Caco-2 (cell line): ENCODE results near the gene RNF20. TPM values are rescaled to one million over a fixed set of nuclear protein-coding genes. Genes with fewer than 3 reads are reported as not detected.

Source experiments
- BruUV-seq: library from RNA; stranded (reverse); fragments of 400-500 nt; replicated peaks from 2 replicates; lab custom pipeline; 2021; lab: Mats Ljungman, UMichigan
- CTCF ChIA-PET: fragments of 300-600 bp; sonication (Branson Sonifier 250); formaldehyde crosslinking; loops from one replicate; lab custom pipeline; 2022; ENCODE audit warnings: antibody characterized with exemption; lab: Charles Lee
- POLR2A ChIA-PET: fragments of 300-600 bp; sonication (Branson Sonifier 250); formaldehyde crosslinking; loops from one replicate; lab custom pipeline; 2022; ENCODE audit warnings: antibody characterized with exemption; lab: Charles Lee
- DNase-seq, 2 experiments: peaks; one replicate each; pipeline versions ENCODE4 v3.0.0 to v3.0.0-alpha.2; 2020 to 2022
- H3K27me3 ChIP-seq: replicated peaks from 2 replicates; pipeline ENCODE4 v1.6.0; 2011; ENCODE audit warnings: low read length; ENCODE audit not compliant: control insufficient read depth, insufficient read depth
- H3K36me3 ChIP-seq: 2 replicates; pipeline ENCODE4 v1.5.1; 2011; ENCODE audit warnings: low read length; ENCODE audit not compliant: control insufficient read depth, insufficient read depth
- H3K4me1 ChIP-seq: fragments of 250-450 bp; sonication (Bioruptor Pico); 2 replicates; pipeline ENCODE4 v1.5.1; 2020; ENCODE audit warnings: mild to moderate bottlenecking
- H3K4me3 ChIP-seq: 2 replicates; pipeline ENCODE4 v1.5.1; 2011; ENCODE audit warnings: low read depth, mild to moderate bottlenecking, control low read depth, low read length
- H3K9me3 ChIP-seq: fragments of 250-450 bp; sonication (Bioruptor Pico); 2 replicates; pipeline ENCODE4 v1.5.1; 2020; ENCODE audit warnings: mild to moderate bottlenecking, moderate library complexity
- H3K27ac Mint-ChIP-seq: one replicate; pipeline ENCODE4 v1.8.0; 2022; ENCODE audit warnings: mixed read lengths; ENCODE audit not compliant: unreplicated experiment
- H3K27me3 Mint-ChIP-seq: one replicate; pipeline ENCODE4 v1.8.0; 2022; ENCODE audit warnings: mixed read lengths; ENCODE audit not compliant: insufficient read depth, unreplicated experiment
- H3K36me3 Mint-ChIP-seq: one replicate; pipeline ENCODE4 v1.8.0; 2022; ENCODE audit warnings: mild to moderate bottlenecking, mixed read lengths; ENCODE audit not compliant: insufficient read depth, unreplicated experiment
- H3K4me1 Mint-ChIP-seq: one replicate; pipeline ENCODE4 v1.8.0; 2022; ENCODE audit warnings: low read depth, mixed read lengths; ENCODE audit not compliant: unreplicated experiment
- H3K4me3 Mint-ChIP-seq: one replicate; pipeline ENCODE4 v1.8.0; 2022; ENCODE audit warnings: mild to moderate bottlenecking, moderate library complexity, mixed read lengths; ENCODE audit not compliant: unreplicated experiment
- H3K9me3 Mint-ChIP-seq: one replicate; pipeline ENCODE4 v1.8.0; 2022; ENCODE audit warnings: mixed read lengths; ENCODE audit not compliant: unreplicated experiment
- intact Hi-C: fragments of 100-400 bp; cut with micrococcal nuclease; formaldehyde crosslinking; loops from one replicate; pipeline ENCODE4 v1.10.0; 2022; ENCODE audit not compliant: unreplicated experiment
- total RNA-seq: library from RNA; stranded (reverse); gene quantifications from 2 replicates; pipeline ENCODE4 v1.2.3, GENCODE V29; 2022
- TF ChIP-seq, protein P1 (sequence below), 2 experiments: fragments of 200-600 bp in 1 of 2; IDR thresholded peaks; 1 replicate in 1 of 2; 2 replicates in 1 of 2; pipeline versions ENCODE4 v1.5.1 to v1.8.0; 2011 to 2022; ENCODE audit warnings: antibody characterized with exemption in 1 of 2, control low read depth in 1 of 2, inconsistent platforms in 1 of 2, low read depth in 1 of 2, low read length in 1 of 2, mild to moderate bottlenecking in 1 of 2, moderate library complexity in 1 of 2; ENCODE audit not compliant: insufficient read depth in 1 of 2, severe bottlenecking in 1 of 2, unreplicated experiment in 1 of 2

RNF20 gene
- total RNA-seq, 1 experiment from 2014 or later, result 37.4 TPM

DNA sequence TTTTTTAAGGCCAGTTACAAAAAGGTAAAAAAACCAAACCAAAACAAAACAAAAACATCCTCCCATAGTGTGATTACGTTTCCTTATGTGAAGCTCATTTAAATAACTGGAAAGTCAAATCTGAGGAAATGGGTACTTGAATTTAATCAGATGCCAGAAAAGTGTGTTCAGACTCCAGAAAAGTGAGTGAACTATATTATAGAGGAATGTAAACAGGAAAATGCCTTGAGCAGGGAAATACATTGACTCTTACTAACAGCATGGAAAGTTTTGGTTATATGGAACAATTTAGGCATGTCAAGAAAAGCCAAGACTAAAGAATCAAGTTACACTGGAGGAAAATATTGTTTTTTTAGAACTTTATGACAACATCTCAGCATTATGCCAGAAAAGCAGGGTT is 37.8 kb upstream of the RNF20 start:
- no TSS peak for BruUV-seq
- DNase-seq, result no peak
- Histone ChIP-seq H3K4me1 (no peaks in the 10 kb centered on the region), H3K4me3 (no peak overlapping the region), H3K36me3 (no peaks in the 10 kb centered on the region), H3K27me3 (no peaks in the 10 kb centered on the region), H3K9me3 (no peaks in the 10 kb centered on the region)
- intact Hi-C loops, result no loop called here
- Mint-ChIP-seq H3K4me1 (no peaks in the 10 kb centered on the region), H3K27ac (no peak overlapping the region), H3K27me3 (no peaks in the 10 kb centered on the region), H3K9me3 (no peaks in the 10 kb centered on the region), H3K4me3 (no peak overlapping the region), H3K36me3 (no peaks in the 10 kb centered on the region)
- TF ChIP-seq, protein P1, sequence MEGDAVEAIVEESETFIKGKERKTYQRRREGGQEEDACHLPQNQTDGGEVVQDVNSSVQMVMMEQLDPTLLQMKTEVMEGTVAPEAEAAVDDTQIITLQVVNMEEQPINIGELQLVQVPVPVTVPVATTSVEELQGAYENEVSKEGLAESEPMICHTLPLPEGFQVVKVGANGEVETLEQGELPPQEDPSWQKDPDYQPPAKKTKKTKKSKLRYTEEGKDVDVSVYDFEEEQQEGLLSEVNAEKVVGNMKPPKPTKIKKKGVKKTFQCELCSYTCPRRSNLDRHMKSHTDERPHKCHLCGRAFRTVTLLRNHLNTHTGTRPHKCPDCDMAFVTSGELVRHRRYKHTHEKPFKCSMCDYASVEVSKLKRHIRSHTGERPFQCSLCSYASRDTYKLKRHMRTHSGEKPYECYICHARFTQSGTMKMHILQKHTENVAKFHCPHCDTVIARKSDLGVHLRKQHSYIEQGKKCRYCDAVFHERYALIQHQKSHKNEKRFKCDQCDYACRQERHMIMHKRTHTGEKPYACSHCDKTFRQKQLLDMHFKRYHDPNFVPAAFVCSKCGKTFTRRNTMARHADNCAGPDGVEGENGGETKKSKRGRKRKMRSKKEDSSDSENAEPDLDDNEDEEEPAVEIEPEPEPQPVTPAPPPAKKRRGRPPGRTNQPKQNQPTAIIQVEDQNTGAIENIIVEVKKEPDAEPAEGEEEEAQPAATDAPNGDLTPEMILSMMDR (IDR thresholded peaks at IDR 0.05; ENCODE audit: insufficient read depth in 1 of 2, low read depth in 1 of 2, low read length in 1 of 2, severe bottlenecking in 1 of 2, unreplicated experiment in 1 of 2), result no peak
- ChIA-PET CTCF (no interaction called here), POLR2A (no interaction called here)

DNA sequence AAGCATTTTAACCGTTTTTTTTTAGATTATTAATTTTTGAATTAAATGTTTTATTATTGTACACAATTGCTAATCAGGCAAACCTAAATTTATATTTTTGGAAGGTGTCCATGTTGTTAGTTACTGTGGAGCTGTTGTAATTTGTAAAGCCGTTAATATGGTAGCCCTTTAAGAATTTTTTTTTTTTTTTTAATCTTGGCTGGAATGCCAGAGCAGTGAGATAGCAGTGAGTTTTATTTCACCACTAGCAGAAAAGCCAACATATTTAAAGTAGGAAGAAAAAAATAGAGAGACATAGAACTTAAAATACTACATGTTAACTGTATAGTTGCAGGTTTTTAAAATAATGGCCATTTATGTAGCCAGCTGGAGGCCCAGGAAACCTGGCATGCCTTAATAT is 35.3 kb upstream of the RNF20 start:
- Mint-ChIP-seq H3K27ac (no peak overlapping the region), H3K36me3 (no peaks in the 10 kb centered on the region), H3K27me3 (no peaks in the 10 kb centered on the region), H3K4me1 (no peaks in the 10 kb centered on the region), H3K9me3 (no peaks in the 10 kb centered on the region), H3K4me3 (no peak overlapping the region)
- ChIA-PET POLR2A (no interaction called here), CTCF (no interaction called here)
- TF ChIP-seq, protein P1 (IDR thresholded peaks at IDR 0.05; ENCODE audit: insufficient read depth in 1 of 2, low read depth in 1 of 2, low read length in 1 of 2, severe bottlenecking in 1 of 2, unreplicated experiment in 1 of 2), result no peak
- Histone ChIP-seq H3K36me3 (no peaks in the 10 kb centered on the region), H3K9me3 (no peaks in the 10 kb centered on the region), H3K4me1 (no peaks in the 10 kb centered on the region), H3K4me3 (no peak overlapping the region), H3K27me3 (no peaks in the 10 kb centered on the region)
- intact Hi-C loops, result no loop called here
- no TSS peak for BruUV-seq
- DNase-seq, result no peak

DNA sequence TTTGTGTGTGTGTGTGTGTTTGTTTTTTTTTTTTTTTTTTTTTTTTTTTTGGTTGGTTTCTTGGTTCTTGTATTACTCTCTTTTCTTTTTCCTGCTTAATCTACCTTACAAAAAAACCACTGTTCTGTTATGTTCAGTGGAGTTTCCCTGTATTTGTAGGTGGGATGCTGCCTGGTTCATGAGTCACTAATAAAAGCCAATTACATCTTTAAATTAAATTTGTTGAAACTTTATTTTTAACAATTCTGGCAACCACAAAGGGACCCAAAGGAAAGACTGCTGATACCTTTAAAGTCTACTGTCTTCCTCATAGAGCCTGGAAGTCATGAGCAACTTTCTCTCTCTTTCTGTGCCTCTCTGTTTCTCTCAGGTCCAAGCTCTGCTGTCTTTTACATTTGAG is 29.5 kb upstream of the RNF20 start:
- ChIA-PET POLR2A (no interaction called here), CTCF (no interaction called here)
- H3K4me3 ChIP-seq, result no peak overlapping the region
- Mint-ChIP-seq H3K27me3 (no peaks in the 10 kb centered on the region), H3K27ac (no peak overlapping the region), H3K4me3 (no peak overlapping the region), H3K36me3 (no peaks in the 10 kb centered on the region), H3K9me3 (no peaks in the 10 kb centered on the region), H3K4me1 (no peaks in the 10 kb centered on the region)
- TF ChIP-seq, protein P1 (IDR thresholded peaks at IDR 0.05; ENCODE audit: insufficient read depth in 1 of 2, low read depth in 1 of 2, low read length in 1 of 2, severe bottlenecking in 1 of 2, unreplicated experiment in 1 of 2), result no peak
- H3K36me3 ChIP-seq, result no peaks in the 10 kb centered on the region
- peaks cover 9% of the 10 kb centered on the region; the same call in 1 of the 2 replicates for H3K4me1 ChIP-seq
- H3K27me3 ChIP-seq, result no peaks in the 10 kb centered on the region
- no peak for DNase-seq
- no TSS peak for BruUV-seq
- intact Hi-C loops, result no loop called here
- H3K9me3 ChIP-seq, result no peaks in the 10 kb centered on the region
